HG03175 (cell line): Measurements from ENCODE around the gene NUP88.

Source experiments
- ATAC-seq: cut with Tn5 transposase; IDR thresholded peaks from one replicate; pipeline ENCODE4 v1.9.1; 2021; ENCODE audit warnings: mild to moderate bottlenecking, moderate library complexity; ENCODE audit not compliant: unreplicated experiment

NUP88 gene

DNA sequence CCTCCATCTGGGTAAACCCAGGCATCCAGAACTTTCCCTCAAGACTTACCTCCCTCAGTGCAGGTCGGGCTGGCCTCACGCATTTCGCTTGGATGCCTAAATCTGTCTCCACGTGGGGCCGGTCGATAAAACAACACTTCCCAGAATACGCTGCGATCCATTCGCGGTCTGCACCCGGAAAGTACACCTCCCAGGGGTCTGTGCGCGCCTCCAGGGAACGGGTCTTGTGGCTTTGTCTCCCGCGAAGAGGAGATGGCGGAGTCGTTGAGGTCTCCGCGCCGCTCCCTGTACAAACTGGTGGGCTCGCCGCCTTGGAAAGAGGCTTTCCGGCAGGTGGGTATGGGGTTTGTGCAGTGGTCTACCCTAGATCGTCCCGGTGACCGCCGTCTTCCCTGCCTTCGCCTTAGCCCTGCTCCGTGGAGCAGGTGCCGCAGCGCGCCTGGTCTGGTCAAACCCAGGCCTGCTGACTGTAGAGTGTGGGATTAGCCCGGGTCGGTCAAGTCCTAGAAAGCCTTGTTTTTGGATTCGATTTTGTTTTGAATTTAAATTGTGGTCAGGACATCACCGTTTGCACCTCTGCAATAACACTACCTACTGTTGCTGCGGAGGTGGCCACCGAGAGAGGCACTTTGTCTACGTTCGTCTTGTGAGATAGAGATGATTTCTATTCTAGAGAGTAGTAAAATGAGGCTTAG lies 644 bp upstream of the NUP88 start, which contains the start of gene RPAIN:
Gene RPAIN, plus strand, starts transcription at position 224 of the 695 bp plus-strand sequence. Its CDS starts 29 bp downstream, at position 253.
- ATAC-seq = peak; percentile 54

GRCh38 chr17:5418858-5419355 lies 555 bp downstream of the NUP88 start:
- ATAC-seq = peak; percentile 40

DNA sequence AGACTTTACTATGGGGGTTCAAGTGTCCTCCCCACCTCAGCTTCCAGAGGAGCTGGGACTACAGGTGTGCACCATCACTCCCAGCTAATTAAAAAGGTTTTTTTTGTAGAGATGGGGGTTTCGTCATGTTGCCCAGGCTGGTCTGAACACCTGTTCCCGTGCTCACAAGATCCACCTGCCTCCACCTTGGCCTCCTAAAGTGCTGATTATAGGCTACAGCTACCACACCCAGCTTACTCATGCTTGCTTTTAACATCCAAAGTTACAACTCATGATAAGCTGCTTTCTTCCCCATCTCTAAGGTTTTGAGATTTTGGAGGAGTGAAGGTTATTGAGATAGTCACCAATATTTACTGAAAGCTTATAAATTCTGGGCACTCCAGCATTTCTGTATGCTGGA lies 2.6 kb downstream of the NUP88 start:
- no peak for ATAC-seq

DNA sequence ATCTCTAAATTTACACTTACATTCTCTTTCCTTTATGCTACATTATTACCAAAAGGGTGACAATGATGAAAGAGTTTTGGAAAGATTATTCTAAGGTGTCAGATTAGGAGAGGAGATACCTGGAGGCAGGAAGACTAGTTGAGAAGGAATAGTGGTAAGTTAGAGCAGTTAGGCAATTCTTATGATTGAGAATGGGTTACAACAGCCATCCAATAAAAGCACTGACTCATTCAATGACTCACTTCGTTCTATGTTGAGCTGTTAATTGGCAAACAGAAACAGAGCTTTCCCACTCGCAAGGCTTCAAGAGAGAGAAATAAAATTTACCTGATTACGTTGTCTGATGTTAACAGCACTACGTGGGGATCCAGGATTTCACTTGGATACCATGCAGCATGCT lies 5.8 kb downstream of the NUP88 start:
- no peak for ATAC-seq

GRCh38 chr17:5410594-5411272 lies 8.7 kb downstream of the NUP88 start:
- ATAC-seq = no peak

- no peak for ATAC-seq
These were observed 11.3 kb downstream of the NUP88 start for GRCh38 chr17:5408186-5408585.

GRCh38 chr17:5405400-5405799 lies 14.1 kb downstream of the NUP88 start:
- ATAC-seq = no peak

- ATAC-seq = no peak
These were observed 19.7 kb downstream of the NUP88 start for GRCh38 chr17:5399767-5400166.

DNA sequence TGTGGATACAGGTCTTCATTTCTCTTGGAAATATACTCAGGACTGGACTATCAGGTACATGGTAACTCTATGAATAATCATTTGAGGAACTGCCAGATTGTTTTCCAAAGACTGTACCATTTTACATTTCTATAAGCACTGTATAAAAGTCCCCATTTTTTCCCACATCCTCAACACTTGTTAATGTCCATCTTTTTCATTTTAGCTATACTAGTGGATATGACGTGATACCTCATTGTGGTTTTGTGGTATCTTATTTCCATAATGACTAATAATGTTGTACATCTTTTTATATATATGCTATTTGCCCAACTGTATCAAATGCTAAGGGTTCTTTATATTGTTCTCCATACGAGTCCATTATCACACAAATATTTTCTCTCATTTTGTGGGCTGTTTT lies 22.9 kb downstream of the NUP88 start:
- no peak for ATAC-seq

- no peak for ATAC-seq
These were observed 27.8 kb downstream of the NUP88 start for GRCh38 chr17:5391678-5392077.

DNA sequence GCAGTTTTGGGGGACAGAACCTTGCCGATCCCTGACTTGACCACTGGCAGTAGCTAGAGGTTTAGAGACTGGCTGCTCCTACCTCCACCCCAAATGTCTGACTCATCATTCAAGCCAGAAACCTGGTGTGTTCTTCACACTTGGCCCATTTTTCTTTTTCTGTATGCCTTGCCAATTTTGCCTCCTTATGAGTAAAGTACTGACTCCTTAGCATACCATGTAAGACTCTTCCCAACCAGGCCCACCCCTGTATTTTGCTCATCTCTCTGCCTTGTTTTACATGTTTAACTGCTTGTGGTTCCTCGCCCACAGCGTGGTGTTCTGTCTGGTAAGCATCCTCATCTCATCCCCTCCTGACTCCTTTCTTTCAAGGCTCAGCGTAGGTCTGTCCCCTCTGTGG lies 37.9 kb downstream of the NUP88 start:
- ATAC-seq = no peak

- no peak for ATAC-seq
These were observed 38.8 kb downstream of the NUP88 start for GRCh38 chr17:5380491-5381135.

GRCh38 chr17:5379351-5380107 lies 39.9 kb downstream of the NUP88 start:
- ATAC-seq = no peak

DNA sequence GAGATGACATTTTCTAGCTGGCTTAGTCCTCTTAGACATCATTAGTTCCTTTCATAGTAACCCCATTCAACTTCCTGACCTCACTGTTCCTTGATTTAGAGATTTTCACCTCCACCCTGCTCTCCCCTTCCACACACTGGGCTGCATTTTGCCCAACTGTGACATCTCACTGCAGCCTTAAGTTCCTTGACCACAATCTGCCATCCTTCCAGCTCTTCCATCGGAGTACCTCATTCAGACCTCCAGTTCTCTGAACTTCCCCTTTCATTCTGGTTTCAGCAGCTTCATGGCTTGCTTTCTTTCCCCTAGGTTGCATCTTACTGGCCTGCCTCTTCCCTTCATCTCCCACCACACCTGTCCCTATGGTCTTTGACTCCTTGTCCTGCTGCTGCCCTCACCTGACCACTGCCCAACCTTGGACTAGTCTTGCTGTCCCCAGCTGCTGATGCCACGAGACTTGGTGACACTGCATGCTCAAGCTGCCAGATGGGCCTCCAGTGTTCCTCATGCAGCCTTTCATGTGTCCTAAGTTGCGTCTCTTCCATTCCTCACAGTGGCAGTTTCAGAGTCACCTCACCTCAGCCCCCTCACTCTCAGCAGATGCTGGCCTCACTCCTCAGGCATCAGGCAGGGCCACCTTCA lies 40.8 kb downstream of the NUP88 start:
- ATAC-seq = no peak

GRCh38 chr17:5373112-5373511 lies 46.4 kb downstream of the NUP88 start:
- no peak for ATAC-seq

GRCh38 chr17:5370411-5370810 lies 49.1 kb downstream of the NUP88 start:
- no peak for ATAC-seq

DNA sequence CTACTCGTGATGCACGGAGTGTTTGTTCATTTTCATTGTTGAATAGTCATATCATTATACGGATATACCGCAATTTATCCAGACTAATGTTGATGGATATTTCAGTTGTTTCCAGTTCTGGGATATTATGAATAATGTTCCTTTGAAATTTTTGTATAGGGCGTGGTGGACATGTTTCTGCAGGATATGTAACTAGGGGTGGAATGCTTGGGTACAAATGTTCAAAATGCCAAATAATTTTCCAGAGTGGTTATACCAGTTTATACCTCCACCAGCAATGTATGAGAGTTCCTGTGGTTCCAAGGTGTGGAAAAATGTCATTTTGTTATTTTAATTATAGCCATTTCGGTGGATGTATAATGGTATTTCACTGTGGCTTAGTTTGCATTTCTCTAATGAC lies 53.6 kb downstream of the NUP88 start:
- ATAC-seq = no peak

DNA sequence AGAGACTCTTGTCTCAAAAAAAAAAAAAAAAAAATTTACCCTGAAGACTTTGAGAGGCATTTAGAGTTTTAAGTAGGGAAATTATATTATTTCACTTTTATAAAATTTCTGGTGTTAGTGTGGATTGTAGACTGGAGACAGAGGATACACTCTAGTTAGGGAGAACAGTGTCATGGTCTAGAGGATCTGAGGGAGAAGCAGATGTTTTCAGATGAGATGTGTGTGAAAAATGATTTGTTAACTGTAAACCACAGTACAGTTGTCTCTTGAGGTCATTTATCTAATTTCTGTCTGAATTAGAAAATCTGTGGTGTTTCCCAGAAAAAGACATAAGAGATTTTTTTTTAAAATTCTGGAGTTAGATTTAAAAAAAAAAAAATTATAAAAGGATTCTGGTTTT lies 54.8 kb downstream of the NUP88 start:
- no peak for ATAC-seq

DNA sequence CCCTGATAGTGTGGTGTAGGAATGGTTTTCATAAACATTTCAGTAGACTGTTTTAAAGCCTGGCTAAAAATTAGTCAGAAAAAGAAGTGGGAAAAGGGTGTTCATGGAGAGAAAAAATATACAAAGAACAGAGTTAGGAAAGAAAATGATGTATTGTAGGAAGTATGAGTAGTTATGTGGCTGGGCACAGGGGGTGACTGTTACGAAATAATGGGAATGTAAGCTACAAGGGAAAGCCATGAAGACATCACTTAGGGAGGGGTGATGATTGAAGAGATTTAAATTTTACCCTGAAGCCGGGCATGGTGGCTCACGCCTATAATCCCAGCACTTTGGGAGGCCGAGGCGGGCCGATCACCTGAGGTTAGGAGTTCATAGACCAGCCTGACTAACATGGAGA lies 55.3 kb downstream of the NUP88 start:
- ATAC-seq = no peak

GRCh38 chr17:5362162-5362811 lies 57.2 kb downstream of the NUP88 start:
- ATAC-seq = no peak
